Astrocyte of the spinal cord (primary cell): ENCODE results near the gene SPACA7.

ENCODE experiments used
- DNase-seq: peaks from one replicate; pipeline ENCODE4 v3.0.0; 2011; ENCODE audit warnings: low read depth, low spot score
- H3K4me3 ChIP-seq: 2 replicates; pipeline ENCODE4 v1.5.1; 2011; ENCODE audit warnings: low read depth, mild to moderate bottlenecking, low read length, moderate library complexity
- CTCF ChIP-seq: IDR thresholded peaks from 2 replicates; pipeline ENCODE4 v1.5.1; 2012; ENCODE audit warnings: low read depth, mild to moderate bottlenecking, low read length, inconsistent platforms
- in situ Hi-C: cut with HindIII; loops from 2 replicates; pipeline ENCODE4 v1.10.0; 2017; ENCODE audit warnings: low sequenced_read_pairs

The SPACA7 gene

GRCh38 chr13:112446347-112446861 lies 70.2 kb downstream of the SPACA7 start:
- no peak for TF ChIP-seq CTCF
- in situ Hi-C loops: no loop called here
- no peak overlapping the region for H3K4me3 ChIP-seq
- DNase-seq: no peak

GRCh38 chr13:112446867-112447266 lies 70.7 kb downstream of the SPACA7 start:
- no peak overlapping the region for H3K4me3 ChIP-seq
- DNase-seq: no peak
- no peak for TF ChIP-seq CTCF
- in situ Hi-C loops: no loop called here

- no peak for TF ChIP-seq CTCF
- no peak for DNase-seq
- in situ Hi-C loops: no loop called here
- no peak overlapping the region for H3K4me3 ChIP-seq
Observed at GRCh38 chr13:112447306-112447705, 71.2 kb downstream of the SPACA7 start.

- in situ Hi-C loops: no loop called here
- H3K4me3 ChIP-seq: no peak overlapping the region
- no peak for DNase-seq
- TF ChIP-seq CTCF: no peak
Observed at GRCh38 chr13:112447761-112448603, 71.8 kb downstream of the SPACA7 start.

GRCh38 chr13:112448621-112449544 lies 72.7 kb downstream of the SPACA7 start:
- TF ChIP-seq CTCF: no peak
- no peak for DNase-seq

GRCh38 chr13:112449545-112449930 lies 73.4 kb downstream of the SPACA7 start:
- no peak for TF ChIP-seq CTCF
- DNase-seq: no peak
- H3K4me3 ChIP-seq: no peak overlapping the region
- in situ Hi-C loops: no loop called here

More at GRCh38 chr13:112448621-112449544, 72.7 kb downstream of the SPACA7 start:
- in situ Hi-C loops: no loop called here
- no peak overlapping the region for H3K4me3 ChIP-seq
